Measurements from ENCODE around the gene GRM2. TPM values are rescaled to one million over a fixed set of nuclear protein-coding genes. Genes with fewer than 3 reads are reported as not detected.

GRM2 gene
- total RNA-seq, 4 donors from 2014 or later = 0.17 TPM; not detected in 3

GRCh38 chr3:51680663-51681230, 26.1 kb upstream of the GRM2 start:
- TF ChIP-seq CTCF (IDR thresholded peaks at IDR 0.05; ENCODE audit: low read depth) = no peak

GRCh38 chr3:51681453-51681852, 25.4 kb upstream of the GRM2 start:
- TF ChIP-seq CTCF (IDR thresholded peaks at IDR 0.05; ENCODE audit: low read depth) = no peak

GRCh38 chr3:51682079-51682478, 24.8 kb upstream of the GRM2 start:
- TF ChIP-seq CTCF (IDR thresholded peaks at IDR 0.05; ENCODE audit: low read depth) = no peak

GRCh38 chr3:51682526-51682925, 24.3 kb upstream of the GRM2 start:
- no peak for TF ChIP-seq CTCF (IDR thresholded peaks at IDR 0.05; ENCODE audit: low read depth)

GRCh38 chr3:51683566-51683965, 23.3 kb upstream of the GRM2 start:
- TF ChIP-seq CTCF (IDR thresholded peaks at IDR 0.05; ENCODE audit: low read depth) = no peak

- no peak for TF ChIP-seq CTCF (IDR thresholded peaks at IDR 0.05; ENCODE audit: low read depth)
Observed at GRCh38 chr3:51684971-51685751, 21.7 kb upstream of the GRM2 start.

- TF ChIP-seq CTCF (IDR thresholded peaks at IDR 0.05; ENCODE audit: low read depth) = no peak
Observed at GRCh38 chr3:51686056-51686455, 20.8 kb upstream of the GRM2 start.

Data from subcutaneous adipose tissue (tissue), 4 donors.